HepG2 (cell line): ENCODE measurements around the gene TMEM131L. TPM values are rescaled to one million over a fixed set of nuclear protein-coding genes. Genes with fewer than 3 reads are reported as not detected.
A peak's percentile ranks its signal among the peaks of the same experiment; 100 is the strongest.

Experiments
- ATF7 ChIP-seq, 2 experiments: fragments of 450-650 bp in 1 of 2; sonication (generic) in 1 of 2; formaldehyde crosslinking in 1 of 2; IDR thresholded peaks; 2 replicates each; pipeline versions ENCODE4 v1.4.0 to v1.6.1; 2016 to 2020; ENCODE audit warnings: antibody characterized with exemption in 1 of 2, mild to moderate bottlenecking in 1 of 2, missing genetic modification reagents in 1 of 2
- CENPX ChIP-seq: sonication (generic); formaldehyde crosslinking; IDR thresholded peaks from 2 replicates; pipeline ENCODE4 v1.9.0; 2021; ENCODE audit warnings: mild to moderate bottlenecking, missing genetic modification reagents, moderate library complexity
- JDP2 ChIP-seq: sonication (generic); formaldehyde crosslinking; IDR thresholded peaks from 2 replicates; pipeline ENCODE4 v1.8.1; 2022; ENCODE audit warnings: missing genetic modification reagents, borderline replicate concordance
- NFATC3 ChIP-seq: sonication (generic); formaldehyde crosslinking; IDR thresholded peaks from 2 replicates; pipeline ENCODE4 v1.5.1; 2020; ENCODE audit warnings: mild to moderate bottlenecking, missing genetic modification reagents
- NR2F1 ChIP-seq, 2 experiments: fragments of 450-650 bp in 1 of 2; formaldehyde crosslinking in 1 of 2; IDR thresholded peaks; 2 replicates each; pipeline versions ENCODE4 v1.5.0 to v1.6.1; 2016 to 2020; ENCODE audit warnings: mild to moderate bottlenecking in 1 of 2, missing compliant biosample characterization in 1 of 2, missing genetic modification reagents in 1 of 2, moderate library complexity in 1 of 2
- POLR2G ChIP-seq: fragments of 200-400 bp; formaldehyde crosslinking; IDR thresholded peaks from 2 replicates; pipeline ENCODE4 v1.6.1; 2018; ENCODE audit warnings: mild to moderate bottlenecking, low read depth, low read length, moderate library complexity
- RXRB ChIP-seq: IDR thresholded peaks from 2 replicates; pipeline ENCODE4 v1.6.1; 2016; ENCODE audit warnings: borderline replicate concordance, missing genetic modification reagents, missing compliant biosample characterization
- SALL2 ChIP-seq: sonication (generic); formaldehyde crosslinking; IDR thresholded peaks from 2 replicates; pipeline ENCODE4 v1.8.1; 2023; ENCODE audit warnings: mild to moderate bottlenecking, missing genetic modification reagents, inconsistent platforms
- STAG1 ChIP-seq: sonication (generic); formaldehyde crosslinking; IDR thresholded peaks from 2 replicates; pipeline ENCODE4 v1.4.0; 2020; ENCODE audit warnings: missing genetic modification reagents
- TCF7L2 ChIP-seq: IDR thresholded peaks from 2 replicates; pipeline ENCODE4 v1.6.1; 2011; ENCODE audit warnings: mild to moderate bottlenecking, low read depth, low read length, moderate library complexity
- USF2 ChIP-seq, 2 experiments: sonication (generic) in 1 of 2; formaldehyde crosslinking in 1 of 2; IDR thresholded peaks; 2 replicates each; pipeline versions ENCODE4 v1.5.1 to v1.6.1; 2011 to 2020; ENCODE audit warnings: borderline replicate concordance in 1 of 2, low read depth in 1 of 2, low read length in 1 of 2, mild to moderate bottlenecking in 1 of 2, missing genetic modification reagents in 1 of 2, moderate library complexity in 1 of 2
- ZNF24 ChIP-seq: fragments of 450-650 bp; IDR thresholded peaks from 2 replicates; pipeline ENCODE4 v1.6.1; 2017; ENCODE audit warnings: antibody characterized with exemption, mild to moderate bottlenecking
- ZNF567 ChIP-seq: sonication (generic); formaldehyde crosslinking; IDR thresholded peaks from 2 replicates; pipeline ENCODE4 v1.8.1; 2023; ENCODE audit warnings: mild to moderate bottlenecking, missing genetic modification reagents, borderline replicate concordance
- ZNF569 ChIP-seq: sonication (generic); formaldehyde crosslinking; IDR thresholded peaks from 2 replicates; pipeline ENCODE4 v1.5.0; 2020; ENCODE audit warnings: mild to moderate bottlenecking, missing genetic modification reagents, moderate library complexity, borderline replicate concordance
- ZNF605 ChIP-seq: sonication (generic); formaldehyde crosslinking; IDR thresholded peaks from 2 replicates; pipeline ENCODE4 v1.8.0; 2022; ENCODE audit warnings: mild to moderate bottlenecking, missing genetic modification reagents
- ZNF7 ChIP-seq: IDR thresholded peaks from 2 replicates; pipeline ENCODE4 v1.6.1; 2016; ENCODE audit warnings: missing biosample characterization, missing genetic modification reagents
- ZNF839 ChIP-seq: sonication (generic); formaldehyde crosslinking; IDR thresholded peaks from 2 replicates; pipeline ENCODE4 v1.4.0; 2020; ENCODE audit warnings: missing genetic modification reagents, mild to moderate bottlenecking, borderline replicate concordance
- ZSCAN12 ChIP-seq: sonication (generic); formaldehyde crosslinking; IDR thresholded peaks from 2 replicates; pipeline ENCODE4 v1.9.0; 2021; ENCODE audit warnings: mild to moderate bottlenecking, missing genetic modification reagents
- polyA plus RNA-seq, 8 experiments: library from polyadenylated mRNA; depleted of rRNA in 3 of 8; stranded (reverse) in 7 of 8; unstranded in 1 of 8; fragments of >200 nt; fragmentation: Illumina TruSeq in 4 of 8; extraction: Trizol in 4 of 8; gene quantifications; 2 replicates each; pipeline versions ENCODE4 v1.2.1 to v1.2.3, GENCODE V29; 2011 to 2016; ENCODE audit warnings: low read depth in 4 of 8, missing spikeins in 1 of 8, mixed read lengths in 1 of 8; ENCODE audit not compliant: insufficient read depth in 1 of 8
- total RNA-seq, 5 experiments: library from RNA; depleted of rRNA; stranded (reverse); fragments of >200 nt; fragmentation: Illumina TruSeq; extraction: Trizol; gene quantifications; 2 replicates each; pipeline ENCODE4 v1.2.3, GENCODE V29; 2016; ENCODE audit warnings: low read depth in 1 of 5
- TF ChIP-seq, protein P1 (sequence below): sonication (generic); formaldehyde crosslinking; conservative IDR thresholded peaks from 2 replicates; pipeline ENCODE4 v1.4.0; 2020; ENCODE audit warnings: mild to moderate bottlenecking, missing genetic modification reagents, moderate library complexity
- TF ChIP-seq, protein P2 (sequence below): sonication (generic); formaldehyde crosslinking; IDR thresholded peaks from 2 replicates; pipeline ENCODE4 v1.8.0; 2022; ENCODE audit warnings: missing genetic modification reagents, mild to moderate bottlenecking, inconsistent platforms, borderline replicate concordance

Gene TMEM131L
- total and polyA plus RNA-seq, 2 of the 13 experiments (the other 11 are each of a cell fraction or from before 2014, with no cell fraction given), result 2.2 to 4.5 TPM

GRCh38 chr4:153466081-153466948 lies at the start of gene TMEM131L (continued):
- TF ChIP-seq ZNF569 (no peak), ZNF24 (no peak), ZNF839 (CRISPR knock-in tag) (no peak), NFATC3 (CRISPR knock-in tag) (no peak), ATF7 (IDR thresholded peaks at IDR 0.05) (no peak), ATF7 (CRISPR knock-in tag; IDR thresholded peaks at IDR 0.05) (no peak), JDP2 (CRISPR knock-in tag) (no peak), ZSCAN12 (CRISPR knock-in tag) (no peak), CENPX (no peak), SALL2 (CRISPR knock-in tag) (no peak), ZNF605 (CRISPR knock-in tag) (no peak), TCF7L2 (no peak), NR2F1 (CRISPR knock-in tag; IDR thresholded peaks at IDR 0.05) (no peak), ZNF567 (CRISPR knock-in tag) (no peak), ZNF7 (CRISPR knock-in tag) (no peak), USF2 (IDR thresholded peaks at IDR 0.05; ENCODE audit: low read depth, low read length) (no peak), USF2 (CRISPR knock-in tag; IDR thresholded peaks at IDR 0.05; ENCODE audit: borderline replicate concordance) (no peak), POLR2G (peak; percentile 39), RXRB (CRISPR knock-in tag) (no peak), STAG1 (CRISPR knock-in tag) (0 out of 2 replicates have a peak, but pooled peaks have one; percentile 9)
- TF ChIP-seq, protein P1, sequence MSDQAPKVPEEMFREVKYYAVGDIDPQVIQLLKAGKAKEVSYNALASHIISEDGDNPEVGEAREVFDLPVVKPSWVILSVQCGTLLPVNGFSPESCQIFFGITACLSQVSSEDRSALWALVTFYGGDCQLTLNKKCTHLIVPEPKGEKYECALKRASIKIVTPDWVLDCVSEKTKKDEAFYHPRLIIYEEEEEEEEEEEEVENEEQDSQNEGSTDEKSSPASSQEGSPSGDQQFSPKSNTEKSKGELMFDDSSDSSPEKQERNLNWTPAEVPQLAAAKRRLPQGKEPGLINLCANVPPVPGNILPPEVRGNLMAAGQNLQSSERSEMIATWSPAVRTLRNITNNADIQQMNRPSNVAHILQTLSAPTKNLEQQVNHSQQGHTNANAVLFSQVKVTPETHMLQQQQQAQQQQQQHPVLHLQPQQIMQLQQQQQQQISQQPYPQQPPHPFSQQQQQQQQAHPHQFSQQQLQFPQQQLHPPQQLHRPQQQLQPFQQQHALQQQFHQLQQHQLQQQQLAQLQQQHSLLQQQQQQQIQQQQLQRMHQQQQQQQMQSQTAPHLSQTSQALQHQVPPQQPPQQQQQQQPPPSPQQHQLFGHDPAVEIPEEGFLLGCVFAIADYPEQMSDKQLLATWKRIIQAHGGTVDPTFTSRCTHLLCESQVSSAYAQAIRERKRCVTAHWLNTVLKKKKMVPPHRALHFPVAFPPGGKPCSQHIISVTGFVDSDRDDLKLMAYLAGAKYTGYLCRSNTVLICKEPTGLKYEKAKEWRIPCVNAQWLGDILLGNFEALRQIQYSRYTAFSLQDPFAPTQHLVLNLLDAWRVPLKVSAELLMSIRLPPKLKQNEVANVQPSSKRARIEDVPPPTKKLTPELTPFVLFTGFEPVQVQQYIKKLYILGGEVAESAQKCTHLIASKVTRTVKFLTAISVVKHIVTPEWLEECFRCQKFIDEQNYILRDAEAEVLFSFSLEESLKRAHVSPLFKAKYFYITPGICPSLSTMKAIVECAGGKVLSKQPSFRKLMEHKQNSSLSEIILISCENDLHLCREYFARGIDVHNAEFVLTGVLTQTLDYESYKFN (CRISPR knock-in tag), result 0 out of 2 replicates have a peak, but pooled peaks have one; percentile 5
- TF ChIP-seq, protein P2, sequence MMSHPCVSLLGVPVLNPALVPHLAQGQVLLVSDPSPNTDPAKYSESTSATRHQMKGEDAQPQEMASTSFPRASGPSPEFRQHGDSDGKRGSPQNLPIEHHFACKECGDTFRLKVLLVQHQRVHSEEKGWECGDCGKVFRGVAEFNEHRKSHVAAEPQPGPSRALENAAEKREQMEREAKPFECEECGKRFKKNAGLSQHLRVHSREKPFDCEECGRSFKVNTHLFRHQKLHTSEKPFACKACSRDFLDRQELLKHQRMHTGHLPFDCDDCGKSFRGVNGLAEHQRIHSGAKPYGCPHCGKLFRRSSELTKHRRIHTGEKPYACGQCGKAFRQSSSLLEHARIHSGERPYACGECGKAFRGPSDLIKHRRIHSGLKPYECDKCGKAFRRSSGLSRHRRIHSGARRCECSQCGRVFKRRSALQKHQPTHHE (CRISPR knock-in tag), result no peak; the same call in 1 of the 2 replicates
